NCI-H146 (cell line): ENCODE data around the gene SCNN1G.

Experiments
- DNase-seq: peaks from one replicate; lab custom pipeline; 2025; lab: John Stamatoyannopoulos, UW

SCNN1G gene

GRCh38 chr16:23152386-23153178 is 30.0 kb upstream of the SCNN1G start:
- no peak for DNase-seq

GRCh38 chr16:23155445-23156049 is 27.0 kb upstream of the SCNN1G start:
- no peak for DNase-seq

- no peak for DNase-seq
Measured at GRCh38 chr16:23156110-23156509, 26.4 kb upstream of the SCNN1G start.

GRCh38 chr16:23156946-23157460 is 25.5 kb upstream of the SCNN1G start:
- no peak for DNase-seq

GRCh38 chr16:23158114-23158513 is 24.4 kb upstream of the SCNN1G start:
- DNase-seq, result no peak

GRCh38 chr16:23160082-23160481 is 22.5 kb upstream of the SCNN1G start:
- no peak for DNase-seq

GRCh38 chr16:23160574-23160973 is 22.0 kb upstream of the SCNN1G start:
- no peak for DNase-seq

GRCh38 chr16:23163921-23164320 is 18.6 kb upstream of the SCNN1G start:
- no peak for DNase-seq

- no peak for DNase-seq
Measured at GRCh38 chr16:23164736-23165135, 17.8 kb upstream of the SCNN1G start.

GRCh38 chr16:23172583-23172982 is 10.0 kb upstream of the SCNN1G start:
- no peak for DNase-seq

- no peak for DNase-seq
Measured at GRCh38 chr16:23172994-23173393, 9.6 kb upstream of the SCNN1G start.

- DNase-seq, result no peak
Measured at GRCh38 chr16:23174622-23175021, 7.9 kb upstream of the SCNN1G start.

- DNase-seq, result no peak
Measured at GRCh38 chr16:23175651-23176050, 6.9 kb upstream of the SCNN1G start.

- no peak for DNase-seq
Measured at GRCh38 chr16:23181506-23181905, 1.0 kb upstream of the SCNN1G start.

GRCh38 chr16:23182206-23182678 is 303 bp upstream of the SCNN1G start:
- DNase-seq, result peak; percentile 93

GRCh38 chr16:23183543-23183862 is 958 bp downstream of the SCNN1G start:
- no peak for DNase-seq

- DNase-seq, result no peak
Measured at GRCh38 chr16:23185656-23186055, 3.1 kb downstream of the SCNN1G start.

- DNase-seq, result no peak
Measured at GRCh38 chr16:23186171-23186570, 3.6 kb downstream of the SCNN1G start.

GRCh38 chr16:23187341-23187740 is 4.8 kb downstream of the SCNN1G start:
- DNase-seq, result no peak

GRCh38 chr16:23188911-23189310 is 6.4 kb downstream of the SCNN1G start:
- DNase-seq, result no peak

- DNase-seq, result no peak
Measured at GRCh38 chr16:23194497-23195221, 12.1 kb downstream of the SCNN1G start.

- DNase-seq, result no peak
Measured at GRCh38 chr16:23195366-23195978, 12.9 kb downstream of the SCNN1G start.
